GM21786 (cell line): Measurements from ENCODE around the gene PALD1.

Experiments used
- ATAC-seq: cut with Tn5 transposase; IDR thresholded peaks from one replicate; pipeline ENCODE4 v1.9.1; 2021; ENCODE audit not compliant: unreplicated experiment

PALD1 gene

GRCh38 chr10:70478191-70479164 lies at the start of gene PALD1:
PALD1 (plus strand) TSS chr10:70478767; CDS start chr10:70525952, 47,185 bp downstream.
- no peak for ATAC-seq

GRCh38 chr10:70430493-70431445 lies 47.8 kb upstream of the PALD1 start:
- ATAC-seq, result no peak

DNA sequence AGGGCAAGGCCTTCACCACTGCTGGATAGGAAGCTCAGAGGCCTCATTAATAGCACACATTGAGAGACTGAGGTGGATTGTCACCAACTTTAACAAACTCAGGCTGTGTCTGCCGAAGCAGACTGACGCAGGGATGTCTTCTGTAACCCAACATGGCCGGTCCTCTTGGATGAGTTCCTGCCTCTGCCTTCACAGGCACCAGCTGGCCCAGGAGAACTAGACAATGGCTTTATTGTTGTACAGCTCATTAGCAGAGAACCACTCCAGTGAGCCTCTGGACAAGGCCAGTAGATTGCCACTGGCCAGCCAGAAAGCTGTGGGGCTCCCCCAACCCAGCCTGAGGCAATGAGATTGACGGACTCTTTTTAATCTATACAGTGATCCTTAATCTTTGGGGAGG lies 46.5 kb upstream of the PALD1 start:
- ATAC-seq, result no peak

- ATAC-seq, result no peak
These were observed 45.9 kb upstream of the PALD1 start for GRCh38 chr10:70432561-70433263.

DNA sequence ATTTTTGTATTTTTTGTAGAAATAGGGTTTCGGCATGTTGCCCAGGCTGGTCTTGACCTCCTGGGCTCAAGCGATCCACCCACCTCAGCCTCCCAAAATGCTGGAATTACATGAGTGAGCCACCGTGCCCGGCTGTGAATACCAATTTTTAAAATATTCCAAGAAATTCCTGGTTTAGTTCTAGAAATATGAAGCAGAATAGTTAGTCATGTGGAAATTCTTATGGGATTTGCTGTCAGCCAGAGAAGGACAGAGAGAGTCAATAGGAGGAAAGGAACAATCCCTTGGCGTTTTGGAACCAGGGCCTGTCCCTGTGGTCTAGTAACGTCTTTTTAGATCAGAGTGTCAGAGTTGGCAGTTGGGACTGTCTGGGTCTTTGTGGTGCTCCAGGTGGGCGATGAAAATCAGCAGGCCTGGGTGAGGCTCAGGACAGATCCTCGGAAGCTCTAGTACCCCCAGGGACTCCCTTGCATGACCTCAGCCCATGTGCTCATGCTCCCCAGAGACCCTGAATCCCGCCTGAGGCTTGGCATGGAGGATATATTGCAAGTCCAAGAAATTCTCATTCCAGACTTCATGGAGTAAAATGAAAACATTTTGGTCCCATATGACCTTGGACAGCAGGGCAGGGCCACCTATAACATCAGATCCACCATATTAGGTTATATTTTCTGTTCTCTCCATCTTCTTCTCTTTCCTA lies 44.8 kb upstream of the PALD1 start:
- no peak for ATAC-seq

GRCh38 chr10:70435241-70436085 lies 43.1 kb upstream of the PALD1 start:
- ATAC-seq, result no peak

DNA sequence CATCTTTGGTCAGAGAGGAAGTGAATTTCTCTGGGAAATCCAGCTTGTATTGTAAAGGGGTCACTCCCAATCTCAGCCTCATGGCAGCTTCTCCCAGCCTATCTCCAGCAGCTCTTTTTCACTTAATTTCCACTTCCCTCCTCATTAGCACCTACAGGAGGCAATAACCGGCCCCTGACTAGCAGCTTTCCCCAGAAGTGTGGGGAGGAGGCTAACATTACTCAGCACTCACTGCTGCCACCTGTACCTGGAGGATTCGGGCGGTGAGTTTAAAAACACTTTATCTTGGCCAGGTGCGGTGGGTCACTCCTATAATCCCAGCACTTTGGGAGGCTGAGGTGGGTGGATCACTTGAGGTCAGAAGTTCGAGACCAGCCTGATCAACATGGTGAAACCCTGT lies 40.8 kb upstream of the PALD1 start:
- ATAC-seq, result no peak

GRCh38 chr10:70440296-70441160 lies 38.0 kb upstream of the PALD1 start:
- no peak for ATAC-seq

GRCh38 chr10:70441161-70441894 lies 37.2 kb upstream of the PALD1 start, which contains the start of gene NODAL:
NODAL (minus strand) TSS chr10:70441681; CDS start chr10:70441667, 14 bp downstream.
- no peak for ATAC-seq

DNA sequence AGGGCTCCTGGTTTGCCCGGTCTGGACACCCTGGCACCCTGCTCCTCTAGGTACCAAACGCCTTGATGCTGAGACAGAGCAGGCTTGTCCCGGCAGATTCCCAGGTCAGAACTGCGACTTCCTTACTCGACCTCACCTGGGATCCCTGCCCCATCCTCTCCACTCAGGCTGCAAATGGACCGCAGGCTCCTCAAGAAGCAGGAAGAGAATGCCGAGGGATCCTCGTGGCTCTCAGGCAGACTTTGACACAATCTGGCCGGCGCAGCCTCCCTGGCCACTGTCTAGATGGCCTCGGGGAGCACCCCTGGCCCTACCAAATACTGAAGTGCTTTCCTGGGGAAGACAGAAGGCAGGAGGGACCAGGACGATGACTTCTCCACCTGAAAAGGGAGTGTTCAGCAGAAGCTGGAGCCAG lies 36.7 kb upstream of the PALD1 start:
- no peak for ATAC-seq

- ATAC-seq, result no peak
These were observed 36.1 kb upstream of the PALD1 start for GRCh38 chr10:70442332-70442988.

- ATAC-seq, result no peak
These were observed 33.8 kb upstream of the PALD1 start for GRCh38 chr10:70444744-70445143.

- no peak for ATAC-seq
These were observed 32.6 kb upstream of the PALD1 start for GRCh38 chr10:70445718-70446657.

- no peak for ATAC-seq
These were observed 30.3 kb upstream of the PALD1 start for GRCh38 chr10:70448236-70448635.

DNA sequence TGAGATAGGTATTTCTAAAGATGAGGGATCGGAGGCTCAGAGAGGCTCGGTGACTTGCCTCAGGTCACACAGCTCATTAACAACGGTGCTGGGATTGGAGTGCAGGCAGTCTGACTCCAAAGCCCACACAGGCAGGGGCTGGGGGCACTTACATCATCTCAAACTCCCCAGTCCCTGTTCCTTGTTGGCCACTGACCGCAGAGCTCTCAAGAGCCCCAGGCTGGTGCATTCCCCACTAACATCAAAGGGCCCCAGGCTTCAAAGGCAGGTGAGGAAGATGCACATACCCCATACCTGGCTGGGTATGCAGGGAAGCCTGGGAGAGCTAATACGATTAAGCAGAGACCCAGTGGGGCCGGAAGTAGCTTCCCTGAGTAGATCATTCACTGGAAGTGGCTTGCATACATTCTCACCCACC lies 23.3 kb upstream of the PALD1 start:
- no peak for ATAC-seq

DNA sequence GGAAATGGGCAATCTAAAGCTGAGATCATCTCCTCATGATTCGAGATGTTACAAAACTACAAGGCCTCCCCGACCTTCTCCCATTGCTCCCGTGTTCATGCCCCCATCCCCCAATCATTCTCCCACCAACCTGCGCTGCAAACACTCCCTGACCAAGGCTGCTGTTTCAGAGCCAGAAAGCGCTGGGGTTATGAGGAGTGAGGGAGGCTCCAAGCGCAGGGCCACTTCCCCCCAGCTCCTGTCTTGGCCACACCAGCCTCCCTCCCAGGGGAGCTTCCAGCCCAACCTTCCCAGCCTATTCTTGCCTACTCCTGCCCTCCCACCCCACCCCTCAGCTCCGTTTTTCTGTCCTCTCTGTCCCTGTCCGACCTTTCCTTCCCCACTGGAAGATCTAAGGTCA lies 22.4 kb upstream of the PALD1 start:
- ATAC-seq, result no peak
